Neural cell (in vitro differentiated cells): ENCODE data around the gene GADD45A.

Source experiments
- CTCF ChIP-seq: fragments of 450-650 bp; IDR thresholded peaks from 2 replicates; pipeline ENCODE4 v1.5.1; 2014; ENCODE audit warnings: antibody characterized with exemption, mild to moderate bottlenecking, moderate library complexity; ENCODE audit not compliant: poor library complexity, severe bottlenecking
- EP300 ChIP-seq: fragments of 450-650 bp; conservative IDR thresholded peaks from 2 replicates; pipeline ENCODE4 v1.6.1; 2014; ENCODE audit warnings: antibody characterized with exemption, mild to moderate bottlenecking, moderate library complexity; ENCODE audit not compliant: poor library complexity, severe bottlenecking
- EZH2 ChIP-seq: fragments of 200-600, 300-800 bp; shearing (Covaris generic), sonication (generic); IDR thresholded peaks from 2 replicates; pipeline ENCODE4 v1.6.1; 2014; ENCODE audit warnings: antibody characterized with exemption, low read length, borderline replicate concordance, mild to moderate bottlenecking; ENCODE audit not compliant: insufficient read depth, poor library complexity, severe bottlenecking
- POLR2AphosphoS5 ChIP-seq: IDR thresholded peaks from 2 replicates; pipeline ENCODE4 v1.6.1; 2012
- RAD21 ChIP-seq: fragments of 450-650 bp; conservative IDR thresholded peaks from 2 replicates; pipeline ENCODE4 v1.6.1; 2014; ENCODE audit warnings: antibody characterized with exemption, mild to moderate bottlenecking, moderate library complexity
- REST ChIP-seq: IDR thresholded peaks from 2 replicates; pipeline ENCODE4 v1.6.1; 2012; ENCODE audit warnings: borderline replicate concordance
- TAF1 ChIP-seq: IDR thresholded peaks from 2 replicates; pipeline ENCODE4 v1.6.1; 2012; ENCODE audit warnings: low read depth

- TF ChIP-seq TAF1 (no peak), RAD21 (no peak), CTCF (no peak), POLR2AphosphoS5 (no peak), EZH2 (no peak), REST (no peak), EP300 (no peak)
These were observed 38.6 kb upstream of the GADD45A start for GRCh38 chr1:67646145-67647035.
